Fibroblast of pulmonary artery (primary cell): Measurements from ENCODE around the gene PKP4.
"Not testable (repeated sequence)": the region's sequence is repeated elsewhere in the genome, so short reads cannot be mapped to it uniquely, and the experiment has no call there.

ENCODE experiments used
- DNase-seq: peaks from one replicate; pipeline ENCODE4 v3.0.0-alpha.2; 2010; ENCODE audit warnings: low read depth
- H3K4me3 ChIP-seq: replicated peaks from 2 replicates; pipeline ENCODE4 v1.5.1; 2011; ENCODE audit warnings: low read depth, mild to moderate bottlenecking, control low read depth, low read length, moderate library complexity
- TF ChIP-seq, protein P1 (sequence below): IDR thresholded peaks from 2 replicates; pipeline ENCODE4 v1.5.1; 2011; ENCODE audit warnings: mild to moderate bottlenecking, control low read depth, low read length, inconsistent platforms; ENCODE audit errors: missing control alignments

PKP4 gene

DNA sequence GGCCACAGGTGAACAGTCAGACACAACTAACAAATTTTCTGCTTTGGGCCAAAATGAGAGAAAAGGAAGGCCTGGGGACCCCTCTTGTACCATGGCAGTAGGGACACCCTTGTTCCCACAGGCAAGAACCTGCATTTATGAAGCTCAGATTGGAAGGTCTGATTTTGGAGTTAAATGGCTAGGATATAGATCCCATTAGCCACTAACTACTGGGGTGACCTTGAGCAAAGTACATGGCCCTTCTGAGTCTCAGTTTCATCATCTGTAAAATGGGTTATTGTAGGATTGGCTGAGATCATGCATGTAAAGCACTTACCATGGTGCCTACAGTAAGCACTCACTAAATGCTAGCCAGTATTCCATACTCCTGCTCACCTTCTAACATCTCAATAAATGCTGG, 236.7 kb downstream of the PKP4 start:
- no peak overlapping the region for H3K4me3 ChIP-seq
- TF ChIP-seq, protein P1, sequence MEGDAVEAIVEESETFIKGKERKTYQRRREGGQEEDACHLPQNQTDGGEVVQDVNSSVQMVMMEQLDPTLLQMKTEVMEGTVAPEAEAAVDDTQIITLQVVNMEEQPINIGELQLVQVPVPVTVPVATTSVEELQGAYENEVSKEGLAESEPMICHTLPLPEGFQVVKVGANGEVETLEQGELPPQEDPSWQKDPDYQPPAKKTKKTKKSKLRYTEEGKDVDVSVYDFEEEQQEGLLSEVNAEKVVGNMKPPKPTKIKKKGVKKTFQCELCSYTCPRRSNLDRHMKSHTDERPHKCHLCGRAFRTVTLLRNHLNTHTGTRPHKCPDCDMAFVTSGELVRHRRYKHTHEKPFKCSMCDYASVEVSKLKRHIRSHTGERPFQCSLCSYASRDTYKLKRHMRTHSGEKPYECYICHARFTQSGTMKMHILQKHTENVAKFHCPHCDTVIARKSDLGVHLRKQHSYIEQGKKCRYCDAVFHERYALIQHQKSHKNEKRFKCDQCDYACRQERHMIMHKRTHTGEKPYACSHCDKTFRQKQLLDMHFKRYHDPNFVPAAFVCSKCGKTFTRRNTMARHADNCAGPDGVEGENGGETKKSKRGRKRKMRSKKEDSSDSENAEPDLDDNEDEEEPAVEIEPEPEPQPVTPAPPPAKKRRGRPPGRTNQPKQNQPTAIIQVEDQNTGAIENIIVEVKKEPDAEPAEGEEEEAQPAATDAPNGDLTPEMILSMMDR: no peak
- no peak for DNase-seq

DNA sequence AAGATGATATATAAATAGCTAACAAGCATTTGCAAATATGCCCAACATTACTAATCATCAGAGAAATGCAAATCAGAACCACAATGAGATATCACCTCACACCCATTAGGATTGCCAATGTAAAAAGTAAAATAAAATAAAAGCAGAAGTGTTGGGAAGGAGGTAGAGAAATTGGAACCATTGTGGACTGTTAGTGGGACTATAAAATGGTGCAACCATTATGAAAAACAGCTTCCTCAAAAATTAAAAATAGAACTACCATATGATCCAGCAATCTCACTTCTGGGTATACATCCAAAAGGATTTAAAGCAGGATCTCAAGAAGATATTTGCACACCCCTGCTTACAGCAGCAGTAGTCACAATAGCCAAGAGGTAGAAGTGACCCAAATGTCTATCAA, 238.6 kb downstream of the PKP4 start:
- DNase-seq: no peak
- H3K4me3 ChIP-seq: no peak overlapping the region
- TF ChIP-seq, protein P1: no peak

DNA sequence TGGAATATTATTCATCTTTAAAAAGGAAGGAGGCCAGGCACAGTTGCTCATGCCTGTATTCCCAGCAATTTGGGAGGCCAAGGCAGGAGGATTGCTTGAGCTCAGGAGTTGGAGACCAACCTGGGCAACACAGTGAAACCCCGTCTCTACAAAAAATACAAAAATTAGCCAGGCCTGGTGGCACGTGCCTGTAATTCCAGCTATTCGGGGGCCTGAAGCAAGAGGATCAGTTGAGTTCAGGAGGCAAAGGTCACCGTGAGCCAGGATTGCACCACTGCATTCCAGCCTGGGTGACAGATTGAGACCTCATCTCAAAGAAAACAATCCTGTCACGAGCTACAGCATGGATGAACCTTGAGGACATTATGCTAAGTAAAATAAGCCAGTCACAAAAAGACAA, 239.0 kb downstream of the PKP4 start:
- not testable (repeated sequence) for DNase-seq, H3K4me3 ChIP-seq

DNA sequence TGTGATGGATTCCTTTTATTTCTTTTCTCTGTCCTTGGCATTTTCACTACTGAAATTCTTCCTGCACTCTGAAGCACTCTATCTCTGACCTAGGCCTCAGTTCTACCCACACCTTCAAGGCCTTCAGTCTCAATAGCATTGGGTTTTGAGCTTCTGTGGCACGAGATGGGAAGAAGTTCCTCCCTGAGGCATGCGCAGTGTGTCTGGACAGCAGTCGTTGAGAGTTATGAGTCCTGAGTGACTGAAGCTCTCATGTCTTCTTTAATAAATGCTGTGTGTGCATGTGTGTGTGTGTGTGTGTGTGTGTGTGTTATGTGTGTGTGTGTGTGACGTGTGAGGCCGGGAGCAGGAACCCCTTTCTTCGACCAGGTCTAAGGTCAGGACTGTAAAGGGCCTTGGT, 242.6 kb downstream of the PKP4 start:
- DNase-seq: no peak
- H3K4me3 ChIP-seq: no peak overlapping the region
- TF ChIP-seq, protein P1: no peak

DNA sequence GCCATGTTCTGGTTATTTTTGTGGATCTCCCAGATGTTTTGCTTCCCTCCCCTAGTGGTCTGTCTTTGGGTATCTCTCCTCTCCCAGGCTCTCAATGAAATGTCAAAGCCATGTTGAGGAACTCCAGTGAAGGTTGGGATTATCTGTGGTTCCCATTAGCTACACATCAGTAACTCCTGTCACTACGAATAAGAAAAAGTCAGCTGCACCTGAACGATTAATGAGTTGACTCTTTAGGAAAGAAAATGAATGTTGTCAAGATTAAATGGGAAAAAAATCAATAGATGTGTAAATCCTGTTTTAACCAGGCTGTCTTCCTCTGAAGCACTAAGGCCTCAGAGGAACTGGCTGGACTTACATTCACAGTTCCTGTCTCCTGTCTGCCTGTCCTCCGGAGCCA, 244.3 kb downstream of the PKP4 start:
- TF ChIP-seq, protein P1: no peak
- no peak for DNase-seq
- no peak overlapping the region for H3K4me3 ChIP-seq

DNA sequence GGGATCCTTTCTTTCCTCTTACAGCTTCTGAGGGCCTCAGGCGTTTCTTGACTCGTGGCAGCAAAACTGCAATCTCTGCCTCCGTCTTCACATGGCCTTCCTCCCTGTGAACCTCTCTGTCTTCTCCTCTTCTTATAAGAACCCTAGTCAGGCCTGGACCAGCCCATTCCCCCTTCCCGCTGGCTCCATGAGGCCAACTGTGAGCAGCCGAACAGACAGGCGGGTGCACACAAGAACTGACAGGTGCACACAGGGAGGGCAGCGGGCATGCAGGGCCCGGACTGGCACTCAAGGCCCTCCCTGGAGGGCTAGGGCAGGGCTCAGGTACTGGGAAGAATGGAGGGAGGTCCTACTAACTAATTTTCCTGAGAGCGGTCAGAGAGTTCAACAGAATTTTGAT, 246.0 kb downstream of the PKP4 start:
- H3K4me3 ChIP-seq: no peak overlapping the region
- TF ChIP-seq, protein P1: no peak
- no peak for DNase-seq

DNA sequence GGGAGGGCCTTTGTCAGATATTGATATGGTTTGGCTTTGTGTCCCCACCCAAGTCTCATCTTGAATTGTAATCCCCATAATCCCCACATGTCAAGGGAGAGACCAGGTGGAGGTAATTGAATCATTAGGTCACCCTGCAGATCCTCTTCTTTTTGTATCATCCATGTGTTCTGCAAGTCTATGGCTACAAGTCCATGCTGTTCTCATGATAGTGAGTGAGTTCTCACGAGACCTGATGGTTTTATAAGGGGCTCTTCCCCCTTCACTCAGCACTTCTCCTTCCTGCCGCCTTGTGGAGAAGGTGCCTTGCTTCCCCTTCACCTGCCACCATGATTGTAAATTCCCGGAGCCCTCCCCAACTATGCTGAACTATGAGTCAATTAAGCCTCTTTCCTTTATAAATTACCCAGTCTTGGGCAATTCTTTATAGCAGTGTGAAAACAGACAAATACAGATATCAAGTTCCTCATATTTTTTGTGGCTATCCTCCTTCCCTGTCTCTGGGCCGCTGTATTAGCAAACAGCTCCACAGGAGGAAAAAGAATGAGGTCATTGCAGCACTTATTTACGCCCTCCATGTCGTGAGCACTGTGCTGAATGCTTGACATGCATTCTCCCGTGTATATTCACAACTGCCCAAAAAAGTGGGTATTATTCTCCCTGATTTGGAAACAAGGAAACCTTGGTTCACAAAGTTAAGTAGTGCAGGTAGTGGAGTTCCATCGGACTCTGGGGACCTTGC, 248.1 kb downstream of the PKP4 start:
- not testable (repeated sequence) for H3K4me3 ChIP-seq, DNase-seq

DNA sequence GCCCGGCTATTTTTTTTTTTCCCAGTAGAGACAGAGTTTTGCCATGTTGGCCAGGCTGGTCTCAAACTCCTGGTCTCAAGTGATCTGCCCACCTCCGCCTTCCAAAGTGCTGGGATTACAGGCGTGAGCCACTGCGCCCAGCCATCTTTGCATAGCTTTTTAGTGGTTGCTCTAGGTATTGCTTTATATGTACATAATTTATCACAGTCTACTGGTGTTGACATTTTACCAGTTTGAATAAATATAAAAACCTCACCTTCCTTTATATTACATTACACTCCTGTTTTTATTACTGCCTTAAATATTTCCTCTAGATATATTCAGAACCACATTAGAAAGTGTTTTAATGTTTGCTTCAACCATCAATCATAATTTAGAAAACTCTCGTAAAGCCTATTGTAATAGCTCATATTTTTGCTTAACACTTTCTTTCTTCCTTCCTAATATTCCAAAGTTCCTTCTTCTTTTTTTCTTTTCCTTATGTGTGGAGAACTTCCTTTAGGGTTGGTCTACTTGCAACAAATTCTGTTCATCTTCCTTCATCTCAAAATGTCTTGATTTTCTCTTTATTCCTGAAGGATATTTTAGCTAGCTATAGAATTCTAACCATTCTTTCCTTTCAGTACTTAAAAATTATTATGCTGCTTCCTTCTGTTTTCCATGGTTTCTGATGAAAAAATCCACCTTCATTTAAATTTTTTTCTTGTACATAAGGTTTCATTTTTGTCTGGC, 256.2 kb downstream of the PKP4 start:
- TF ChIP-seq, protein P1: no peak
- no peak overlapping the region for H3K4me3 ChIP-seq
- no peak for DNase-seq
